HFF-Myc (cell line): ENCODE data around the gene RPP14.
A peak's percentile ranks its signal among the peaks of the same experiment; 100 is the strongest.
"Not testable (repeated sequence)": the region's sequence is repeated elsewhere in the genome, so short reads cannot be mapped to it uniquely, and the experiment has no call there.

Experiments
- DNase-seq: peaks from one replicate; pipeline ENCODE4 v3.0.0-alpha.2; 2011; ENCODE audit warnings: low read depth; ENCODE audit errors: extremely low read depth
- H3K4me3 ChIP-seq: replicated peaks from 2 replicates; pipeline ENCODE4 v1.5.1; 2011; ENCODE audit warnings: low read depth, mild to moderate bottlenecking, control low read depth, low read length
- TF ChIP-seq, protein P1 (sequence below): IDR thresholded peaks from 2 replicates; pipeline ENCODE4 v1.5.1; 2012; ENCODE audit warnings: mild to moderate bottlenecking, low read depth, low read length, control low read depth; ENCODE audit errors: missing control alignments

Gene RPP14

DNA sequence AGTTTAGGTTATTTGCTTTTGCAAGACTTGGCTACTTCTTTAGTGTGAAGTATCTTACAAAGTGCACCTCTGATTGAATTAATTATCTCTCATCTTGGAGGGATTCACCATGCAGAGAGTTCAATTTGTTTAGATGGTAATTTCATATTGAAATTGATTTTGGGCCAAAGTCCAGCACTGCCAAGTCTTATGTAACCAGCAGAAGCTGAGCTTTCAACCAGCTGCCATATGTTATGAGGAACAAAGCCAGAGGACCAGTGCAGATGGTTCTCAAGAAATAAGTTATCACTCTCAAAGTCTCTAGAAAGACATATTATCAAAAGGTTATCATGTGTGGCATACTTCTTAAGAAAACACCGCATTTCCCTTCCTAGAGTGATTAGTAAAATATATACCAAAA lies 39.5 kb upstream of the RPP14 start:
- H3K4me3 ChIP-seq, result no peak overlapping the region
- TF ChIP-seq, protein P1, sequence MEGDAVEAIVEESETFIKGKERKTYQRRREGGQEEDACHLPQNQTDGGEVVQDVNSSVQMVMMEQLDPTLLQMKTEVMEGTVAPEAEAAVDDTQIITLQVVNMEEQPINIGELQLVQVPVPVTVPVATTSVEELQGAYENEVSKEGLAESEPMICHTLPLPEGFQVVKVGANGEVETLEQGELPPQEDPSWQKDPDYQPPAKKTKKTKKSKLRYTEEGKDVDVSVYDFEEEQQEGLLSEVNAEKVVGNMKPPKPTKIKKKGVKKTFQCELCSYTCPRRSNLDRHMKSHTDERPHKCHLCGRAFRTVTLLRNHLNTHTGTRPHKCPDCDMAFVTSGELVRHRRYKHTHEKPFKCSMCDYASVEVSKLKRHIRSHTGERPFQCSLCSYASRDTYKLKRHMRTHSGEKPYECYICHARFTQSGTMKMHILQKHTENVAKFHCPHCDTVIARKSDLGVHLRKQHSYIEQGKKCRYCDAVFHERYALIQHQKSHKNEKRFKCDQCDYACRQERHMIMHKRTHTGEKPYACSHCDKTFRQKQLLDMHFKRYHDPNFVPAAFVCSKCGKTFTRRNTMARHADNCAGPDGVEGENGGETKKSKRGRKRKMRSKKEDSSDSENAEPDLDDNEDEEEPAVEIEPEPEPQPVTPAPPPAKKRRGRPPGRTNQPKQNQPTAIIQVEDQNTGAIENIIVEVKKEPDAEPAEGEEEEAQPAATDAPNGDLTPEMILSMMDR, result no peak
- no peak for DNase-seq

DNA sequence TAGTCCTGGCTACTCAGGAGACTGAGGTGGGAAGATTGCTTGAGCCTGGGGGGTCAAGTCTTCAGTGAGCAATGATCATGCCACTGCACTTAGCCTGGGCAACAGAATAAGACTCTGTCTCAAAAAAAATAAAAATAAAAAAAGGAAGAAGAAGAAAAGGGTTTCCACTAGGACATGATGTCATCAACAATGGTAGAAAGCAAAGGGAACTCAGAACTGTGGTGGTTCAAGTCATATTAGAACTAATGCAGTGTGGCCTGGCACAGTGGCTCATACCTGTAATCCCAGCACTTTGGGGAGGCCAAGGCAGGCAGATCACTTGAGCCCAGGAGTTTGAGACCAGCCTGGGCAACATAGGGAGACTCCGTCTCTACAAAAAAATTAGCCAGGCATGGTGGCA lies 38.5 kb upstream of the RPP14 start:
- not testable (repeated sequence) for H3K4me3 ChIP-seq, DNase-seq

DNA sequence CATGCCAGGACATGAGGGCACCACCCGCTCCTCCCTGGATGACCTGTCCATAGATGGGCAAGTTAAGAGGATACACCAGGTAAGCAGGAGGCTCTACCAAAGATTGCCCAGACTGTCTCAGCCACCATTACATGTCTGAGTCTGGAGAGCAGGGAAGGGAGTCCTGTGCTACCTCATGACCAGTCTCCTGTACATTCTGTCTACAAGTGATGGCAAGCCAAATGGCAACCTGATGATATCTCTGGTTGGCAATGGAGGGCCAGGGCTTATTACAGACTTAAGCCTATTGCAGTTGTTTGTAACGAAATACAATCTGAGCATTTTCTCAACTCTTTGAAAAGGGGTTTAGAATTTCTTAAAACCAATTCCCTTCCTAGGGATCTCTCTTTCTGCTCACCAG lies 36.7 kb upstream of the RPP14 start:
- no peak overlapping the region for H3K4me3 ChIP-seq
- DNase-seq, result no peak
- TF ChIP-seq, protein P1, result no peak

DNA sequence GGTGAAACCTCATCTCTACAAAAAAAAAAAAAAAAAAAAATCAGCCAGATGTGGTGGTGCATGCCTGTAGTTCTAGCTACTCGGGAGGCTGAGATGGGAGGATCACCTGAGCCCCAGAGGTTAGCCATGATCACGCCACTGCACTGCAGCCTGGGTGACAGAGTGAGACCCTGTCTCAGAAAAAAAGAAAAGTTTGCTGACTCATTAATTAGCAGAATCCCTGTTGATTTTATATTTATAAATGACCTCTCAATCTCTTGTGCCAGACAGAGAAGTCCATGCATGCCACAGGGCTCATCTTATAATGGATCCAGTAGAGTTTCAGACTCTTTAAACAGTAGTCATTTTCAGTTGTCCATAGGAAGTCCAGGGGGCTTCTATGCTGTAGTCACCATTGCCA lies 35.6 kb upstream of the RPP14 start:
- H3K4me3 ChIP-seq, result no peak overlapping the region
- TF ChIP-seq, protein P1, result no peak

DNA sequence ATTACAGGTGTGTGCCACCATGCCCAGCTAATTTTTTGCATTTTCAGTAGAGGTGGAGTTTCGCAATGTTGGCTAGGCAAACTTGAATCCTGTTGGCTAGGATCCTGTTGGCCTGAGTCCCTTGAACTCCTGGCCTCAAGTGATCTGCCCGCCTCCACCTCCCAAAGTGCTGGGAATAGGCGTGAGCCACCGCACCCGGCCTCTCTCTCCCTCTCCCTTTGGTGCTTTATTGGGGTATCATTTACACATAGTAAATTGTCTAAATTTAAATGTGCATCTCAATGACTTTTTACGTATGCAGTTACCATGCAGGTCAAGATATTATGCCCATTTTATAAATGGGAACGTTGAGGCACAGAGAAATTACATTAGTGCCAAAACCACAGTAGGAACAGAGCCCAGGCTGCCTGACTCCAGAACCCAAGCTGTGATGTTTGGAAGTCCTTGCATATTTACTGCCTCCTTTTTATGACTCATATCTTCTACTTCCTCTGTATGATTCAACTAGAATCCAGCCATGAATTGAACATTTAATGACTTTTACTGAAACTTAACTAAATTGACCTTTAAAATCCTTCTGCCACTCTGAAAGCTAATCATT lies 34.0 kb upstream of the RPP14 start:
- no peak overlapping the region for H3K4me3 ChIP-seq
- peak; percentile 73 for DNase-seq
- TF ChIP-seq, protein P1, result no peak

More for the DNA sequence above, 35.6 kb upstream of the RPP14 start:
- DNase-seq, result no peak

DNA sequence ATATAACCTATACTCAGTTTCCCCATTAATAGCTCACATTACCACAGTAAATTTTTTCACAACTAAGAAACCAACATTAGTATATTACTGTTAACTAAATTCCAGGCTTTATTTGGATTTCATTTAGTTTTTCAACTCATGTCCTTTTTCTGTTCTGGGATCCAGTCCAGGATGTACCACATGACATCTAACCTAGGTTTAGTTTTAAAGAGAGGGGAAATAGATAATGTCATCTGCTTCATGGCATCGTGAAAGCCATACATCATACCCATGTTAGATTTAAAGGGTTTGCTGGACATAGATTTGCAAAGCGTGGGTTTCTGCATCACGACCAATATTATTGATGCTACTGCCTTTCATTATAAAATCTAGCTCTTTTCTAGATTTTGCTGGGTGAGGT lies 33.2 kb upstream of the RPP14 start:
- peak; percentile 3 for DNase-seq
- no peak overlapping the region for H3K4me3 ChIP-seq
- TF ChIP-seq, protein P1, result no peak

DNA sequence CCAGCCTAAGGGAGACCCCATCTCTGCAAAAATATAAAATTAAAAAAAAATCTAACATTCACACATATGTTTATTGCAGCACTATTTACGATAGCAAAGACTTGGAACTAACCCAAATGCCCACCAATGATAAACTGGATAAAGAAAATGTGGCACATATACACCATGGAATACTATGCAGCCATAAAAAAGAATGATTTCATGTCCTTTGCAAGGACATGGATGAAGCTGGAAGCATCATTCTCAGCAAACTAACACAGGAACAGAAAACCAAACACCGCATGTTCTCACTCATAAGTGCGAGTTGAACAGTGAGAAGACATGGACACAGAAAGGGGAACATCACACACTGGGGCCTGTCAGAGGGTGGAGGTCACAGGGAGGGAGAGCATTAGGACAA lies 32.7 kb upstream of the RPP14 start:
- not testable (repeated sequence) for H3K4me3 ChIP-seq, DNase-seq

DNA sequence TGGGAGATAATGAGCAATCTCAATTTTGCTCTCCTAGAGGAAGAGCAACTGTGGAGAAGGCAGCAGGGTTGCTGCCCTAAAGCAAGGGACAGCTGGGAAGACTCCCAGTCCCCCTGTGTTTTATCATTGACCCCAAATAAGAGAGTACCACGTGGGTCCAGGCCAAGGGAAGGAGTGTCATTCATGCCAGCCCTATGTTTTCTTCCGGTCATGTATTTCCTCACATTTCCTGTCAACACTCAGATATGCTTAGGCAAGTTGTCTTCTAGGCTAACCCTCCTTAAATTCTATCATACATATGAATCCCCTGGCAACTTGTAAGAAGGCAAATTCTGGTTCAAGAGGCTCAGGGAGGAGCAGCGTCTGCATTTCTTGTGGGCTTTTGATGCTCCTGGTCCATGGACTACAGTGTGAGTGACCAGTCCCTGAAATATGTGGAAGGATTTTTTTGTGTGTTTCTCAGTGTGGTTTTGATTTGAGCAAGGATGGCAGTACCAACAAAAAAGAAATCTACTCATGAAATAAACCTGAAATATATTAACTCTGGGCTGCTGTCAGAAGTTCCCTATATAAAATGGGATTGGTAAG lies 31.9 kb upstream of the RPP14 start:
- DNase-seq, result no peak
- TF ChIP-seq, protein P1, result no peak
- H3K4me3 ChIP-seq, result no peak overlapping the region
